Mesendoderm (in vitro differentiated cells): ENCODE results near the gene PDE6A.

Experiments used
- DNase-seq: peaks from one replicate; pipeline ENCODE4 v3.0.0; 2013
- H2AK5ac ChIP-seq: 2 replicates; pipeline ENCODE4 v1.6.1; 2013; ENCODE audit warnings: low read length, inconsistent platforms
- H2BK120ac ChIP-seq: 2 replicates; pipeline ENCODE4 v1.6.1; 2013; ENCODE audit warnings: low read depth, mild to moderate bottlenecking, low read length, moderate library complexity, mixed read lengths
- H2BK15ac ChIP-seq: replicated peaks from 2 replicates; pipeline ENCODE4 v1.6.1; 2013; ENCODE audit warnings: low read depth, mild to moderate bottlenecking, moderate library complexity
- H2BK5ac ChIP-seq: 2 replicates; pipeline ENCODE4 v1.6.1; 2013; ENCODE audit warnings: low read length, inconsistent platforms
- H3K18ac ChIP-seq: 2 replicates; pipeline ENCODE4 v1.6.1; 2013; ENCODE audit warnings: mild to moderate bottlenecking, low read length, mixed read lengths
- H3K23ac ChIP-seq: one replicate; pipeline ENCODE4 v1.6.1; 2013; ENCODE audit warnings: low read length
- H3K27ac ChIP-seq: 2 replicates; pipeline ENCODE4 v1.5.1; 2013; ENCODE audit warnings: low read depth, mild to moderate bottlenecking, inconsistent platforms, low read length, moderate library complexity
- H3K27me3 ChIP-seq: 2 replicates; pipeline ENCODE4 v1.6.1; 2013; ENCODE audit warnings: low read length, control low read depth, mild to moderate bottlenecking, inconsistent platforms; ENCODE audit not compliant: insufficient read depth, poor library complexity
- H3K36me3 ChIP-seq: 2 replicates; pipeline ENCODE4 v1.6.1; 2013; ENCODE audit warnings: low read length, inconsistent platforms; ENCODE audit not compliant: control insufficient read depth, insufficient read depth
- H3K4ac ChIP-seq: one replicate; pipeline ENCODE4 v1.6.1; 2013; ENCODE audit warnings: low read depth, mild to moderate bottlenecking, low read length, moderate library complexity
- H3K4me1 ChIP-seq: 2 replicates; pipeline ENCODE4 v1.6.1; 2013; ENCODE audit warnings: low read depth, low read length, inconsistent platforms; ENCODE audit not compliant: control insufficient read depth
- H3K4me2 ChIP-seq: 2 replicates; pipeline ENCODE4 v1.6.1; 2013; ENCODE audit warnings: low read length
- H3K4me3 ChIP-seq: 2 replicates; pipeline ENCODE4 v1.5.1; 2013; ENCODE audit warnings: mild to moderate bottlenecking, low read length
- H3K56ac ChIP-seq: one replicate; pipeline ENCODE4 v1.6.1; 2013; ENCODE audit warnings: low read length
- H3K79me1 ChIP-seq: 2 replicates; pipeline ENCODE4 v1.6.1; 2013; ENCODE audit warnings: low read length, inconsistent platforms
- H3K79me2 ChIP-seq: 2 replicates; pipeline ENCODE4 v1.6.1; 2013; ENCODE audit warnings: mild to moderate bottlenecking, low read length; ENCODE audit not compliant: control insufficient read depth, insufficient read depth
- H3K9ac ChIP-seq: 2 replicates; pipeline ENCODE4 v1.6.1; 2013; ENCODE audit warnings: low read length, inconsistent platforms
- H4K5ac ChIP-seq: one replicate; pipeline ENCODE4 v1.6.1; 2013; ENCODE audit warnings: low read length
- H4K8ac ChIP-seq: one replicate; pipeline ENCODE4 v1.6.1; 2013; ENCODE audit warnings: low read depth, mild to moderate bottlenecking, control low read depth, low read length, moderate library complexity
- WGBS: extraction: QIAGEN DNeasy Blood & Tissue Kit; methylation state at CpG from one replicate; pipeline ENCODE4 v1.1.7; 2013; ENCODE audit warnings: low lambda C conversion rate, missing lambda C conversion rate; ENCODE audit not compliant: insufficient coverage; ENCODE audit errors: extremely low coverage; 5-methylcytosine and 5-hydroxymethylcytosine counted together

Gene PDE6A

DNA sequence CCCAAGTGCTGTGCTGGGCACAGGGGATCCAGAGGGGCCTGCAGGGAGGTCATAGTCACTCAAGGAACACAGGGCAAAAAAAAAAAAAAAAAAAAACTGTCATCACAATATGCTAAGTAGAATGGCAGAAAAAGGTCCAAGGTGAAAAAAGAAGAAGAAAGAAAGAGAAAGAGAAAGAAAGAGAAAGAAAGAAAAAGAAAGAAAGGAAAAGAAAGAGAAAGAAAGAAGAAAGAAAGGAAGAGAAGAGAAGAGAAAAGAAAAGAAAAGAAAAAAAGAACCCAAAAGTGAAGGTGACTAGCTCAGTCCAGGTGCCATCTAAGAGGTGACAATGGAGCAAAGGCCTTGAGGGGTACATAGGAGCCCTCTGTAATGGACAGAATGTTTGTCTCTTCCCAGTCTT, 73.9 kb downstream of the PDE6A start:
- no peak for DNase-seq
- no peaks in the 10 kb centered on the region for H3K27me3 ChIP-seq

DNA sequence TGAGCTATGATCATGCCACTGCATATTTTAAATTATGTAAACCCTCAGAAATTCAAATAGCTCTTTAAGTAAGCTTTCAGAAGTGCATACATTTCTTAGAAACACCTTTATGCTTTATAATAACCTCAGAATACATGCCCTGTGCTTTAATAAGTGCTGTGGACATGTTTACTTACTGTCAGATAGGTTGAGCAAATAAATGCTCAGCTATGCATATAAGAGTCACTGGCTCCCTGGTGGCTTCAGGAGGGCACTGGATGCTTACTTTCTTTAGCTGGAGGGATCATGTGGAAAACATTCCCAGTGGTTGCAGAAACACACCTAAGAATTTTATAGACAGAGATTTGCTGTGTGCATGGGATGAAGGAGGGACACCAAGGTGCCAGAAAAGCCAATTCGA, 74.4 kb downstream of the PDE6A start:
- H3K4me3 ChIP-seq = no peak overlapping the region
- no peaks in the 10 kb centered on the region for H3K79me2 ChIP-seq
- H2AK5ac ChIP-seq = no peak overlapping the region
- no peaks in the 10 kb centered on the region for H3K36me3 ChIP-seq
- H2BK120ac ChIP-seq = no peak overlapping the region
- no peaks in the 10 kb centered on the region for H3K4me1 ChIP-seq
- no peak overlapping the region for H2BK5ac ChIP-seq
- H3K4me2 ChIP-seq = no peak overlapping the region
- no peaks in the 10 kb centered on the region for H3K27me3 ChIP-seq
- H4K8ac ChIP-seq = no peak overlapping the region
- no peak overlapping the region for H3K56ac ChIP-seq
- no peak overlapping the region for H3K27ac ChIP-seq
- no peak overlapping the region for H2BK15ac ChIP-seq
- H3K79me1 ChIP-seq = no peaks in the 10 kb centered on the region
- no peak overlapping the region for H4K5ac ChIP-seq
- DNase-seq = no peak
- H3K23ac ChIP-seq = no peak overlapping the region
- no CpG with 5 or more reads among the region's 1 CpG for WGBS
- no peak overlapping the region for H3K4ac ChIP-seq
- no peak overlapping the region for H3K9ac ChIP-seq
- H3K18ac ChIP-seq = no peak overlapping the region

More for the DNA sequence above, 73.9 kb downstream of the PDE6A start:
- H3K27ac ChIP-seq = no peak overlapping the region
- no peak overlapping the region for H3K9ac ChIP-seq
- no peak overlapping the region for H3K23ac ChIP-seq
- H4K8ac ChIP-seq = no peak overlapping the region
- H2BK15ac ChIP-seq = no peak overlapping the region
- no peak overlapping the region for H3K4ac ChIP-seq
- H3K18ac ChIP-seq = no peak overlapping the region
- no peak overlapping the region for H2BK120ac ChIP-seq
- H3K4me3 ChIP-seq = no peak overlapping the region
- H3K56ac ChIP-seq = no peak overlapping the region
- no peak overlapping the region for H3K4me2 ChIP-seq
- no peaks in the 10 kb centered on the region for H3K79me2 ChIP-seq
- H4K5ac ChIP-seq = no peak overlapping the region
- H3K36me3 ChIP-seq = no peaks in the 10 kb centered on the region
- H2AK5ac ChIP-seq = no peak overlapping the region
- H3K4me1 ChIP-seq = no peaks in the 10 kb centered on the region
- H2BK5ac ChIP-seq = no peak overlapping the region
- H3K79me1 ChIP-seq = no peaks in the 10 kb centered on the region

- whole genome bisulfite sequencing = no CpG with 5 or more reads among the region's 5 CpGs
- Histone ChIP-seq H3K4me3 (no peak overlapping the region), H2AK5ac (no peak overlapping the region), H3K9ac (no peak overlapping the region), H4K5ac (no peak overlapping the region), H3K23ac (no peak overlapping the region), H3K4ac (no peak overlapping the region), H3K27me3 (no peaks in the 10 kb centered on the region), H3K79me2 (no peaks in the 10 kb centered on the region), H3K36me3 (no peaks in the 10 kb centered on the region), H3K18ac (no peak overlapping the region), H3K56ac (no peak overlapping the region), H3K4me2 (no peak overlapping the region), H3K27ac (no peak overlapping the region), H2BK15ac (no peak overlapping the region), H4K8ac (no peak overlapping the region), H2BK5ac (no peak overlapping the region), H3K79me1 (no peaks in the 10 kb centered on the region), H3K4me1 (no peaks in the 10 kb centered on the region), H2BK120ac (no peak overlapping the region)
- no peak for DNase-seq
These were observed 75.2 kb downstream of the PDE6A start for GRCh38 chr5:149869411-149869821.

GRCh38 chr5:149865746-149866145, 78.8 kb downstream of the PDE6A start:
- Histone ChIP-seq H3K18ac (no peak overlapping the region), H3K79me2 (no peaks in the 10 kb centered on the region), H2BK120ac (no peak overlapping the region), H3K23ac (no peak overlapping the region), H3K27ac (no peak overlapping the region), H3K56ac (no peak overlapping the region), H3K27me3 (no peaks in the 10 kb centered on the region), H3K36me3 (no peaks in the 10 kb centered on the region), H3K4me3 (no peak overlapping the region), H2BK5ac (no peak overlapping the region), H3K4me2 (no peak overlapping the region), H4K5ac (no peak overlapping the region), H3K79me1 (no peaks in the 10 kb centered on the region), H2AK5ac (no peak overlapping the region), H2BK15ac (no peak overlapping the region), H3K9ac (no peak overlapping the region), H3K4ac (no peak overlapping the region), H4K8ac (no peak overlapping the region), H3K4me1 (no peaks in the 10 kb centered on the region)
- no peak for DNase-seq
- no CpG with 5 or more reads among the region's 4 CpGs for WGBS

GRCh38 chr5:149863830-149864229, 80.8 kb downstream of the PDE6A start:
- Histone ChIP-seq H3K27ac (no peak overlapping the region), H3K79me2 (no peaks in the 10 kb centered on the region), H3K4me3 (no peak overlapping the region), H2AK5ac (no peak overlapping the region), H4K5ac (no peak overlapping the region), H3K56ac (no peak overlapping the region), H3K79me1 (no peaks in the 10 kb centered on the region), H3K23ac (no peak overlapping the region), H4K8ac (no peak overlapping the region), H2BK15ac (no peak overlapping the region), H3K18ac (no peak overlapping the region), H3K9ac (no peak overlapping the region), H3K27me3 (no peaks in the 10 kb centered on the region), H3K4me2 (no peak overlapping the region), H3K4me1 (no peaks in the 10 kb centered on the region), H2BK5ac (no peak overlapping the region), H2BK120ac (no peak overlapping the region), H3K4ac (no peak overlapping the region), H3K36me3 (no peaks in the 10 kb centered on the region)
- no CpG with 5 or more reads among the region's 3 CpGs for WGBS
- peak; percentile 26 for DNase-seq

DNA sequence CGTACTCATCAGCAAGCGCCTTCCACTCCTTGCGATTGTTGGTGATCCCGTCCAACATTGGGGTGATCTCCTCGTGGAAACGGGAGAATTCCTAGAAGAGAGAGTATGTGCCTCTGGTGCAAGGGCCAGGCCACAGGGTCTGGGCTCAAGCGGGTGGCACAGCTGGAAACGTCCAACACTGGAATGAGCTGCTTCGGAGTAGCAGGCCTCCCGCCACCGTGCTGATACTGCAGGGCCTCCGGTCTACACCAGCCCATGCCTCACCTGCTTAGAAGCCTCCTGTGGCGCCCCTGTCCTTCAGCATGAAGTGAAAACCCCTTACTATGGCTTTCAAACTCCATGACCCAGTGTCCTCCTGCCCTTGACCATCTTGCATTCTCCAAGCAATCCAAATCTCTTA, 81.4 kb downstream of the PDE6A start:
- H3K23ac ChIP-seq = no peak overlapping the region
- no peak overlapping the region for H2BK5ac ChIP-seq
- H3K56ac ChIP-seq = no peak overlapping the region
- H3K4me1 ChIP-seq = no peaks in the 10 kb centered on the region
- no peaks in the 10 kb centered on the region for H3K79me1 ChIP-seq
- no peak overlapping the region for H3K4me2 ChIP-seq
- no peak overlapping the region for H3K4ac ChIP-seq
- H3K79me2 ChIP-seq = no peaks in the 10 kb centered on the region
- H2AK5ac ChIP-seq = no peak overlapping the region
- H4K8ac ChIP-seq = no peak overlapping the region
- no peaks in the 10 kb centered on the region for H3K27me3 ChIP-seq
- H3K27ac ChIP-seq = no peak overlapping the region
- no peak overlapping the region for H2BK120ac ChIP-seq
- H4K5ac ChIP-seq = no peak overlapping the region
- no peak overlapping the region for H3K4me3 ChIP-seq
- no CpG with 5 or more reads among the region's 13 CpGs for WGBS
- no peaks in the 10 kb centered on the region for H3K36me3 ChIP-seq
- no peak for DNase-seq
- H2BK15ac ChIP-seq = no peak overlapping the region
- no peak overlapping the region for H3K18ac ChIP-seq
- no peak overlapping the region for H3K9ac ChIP-seq
